ENCODE data around the gene ADAMTS14.

Gene ADAMTS14

DNA sequence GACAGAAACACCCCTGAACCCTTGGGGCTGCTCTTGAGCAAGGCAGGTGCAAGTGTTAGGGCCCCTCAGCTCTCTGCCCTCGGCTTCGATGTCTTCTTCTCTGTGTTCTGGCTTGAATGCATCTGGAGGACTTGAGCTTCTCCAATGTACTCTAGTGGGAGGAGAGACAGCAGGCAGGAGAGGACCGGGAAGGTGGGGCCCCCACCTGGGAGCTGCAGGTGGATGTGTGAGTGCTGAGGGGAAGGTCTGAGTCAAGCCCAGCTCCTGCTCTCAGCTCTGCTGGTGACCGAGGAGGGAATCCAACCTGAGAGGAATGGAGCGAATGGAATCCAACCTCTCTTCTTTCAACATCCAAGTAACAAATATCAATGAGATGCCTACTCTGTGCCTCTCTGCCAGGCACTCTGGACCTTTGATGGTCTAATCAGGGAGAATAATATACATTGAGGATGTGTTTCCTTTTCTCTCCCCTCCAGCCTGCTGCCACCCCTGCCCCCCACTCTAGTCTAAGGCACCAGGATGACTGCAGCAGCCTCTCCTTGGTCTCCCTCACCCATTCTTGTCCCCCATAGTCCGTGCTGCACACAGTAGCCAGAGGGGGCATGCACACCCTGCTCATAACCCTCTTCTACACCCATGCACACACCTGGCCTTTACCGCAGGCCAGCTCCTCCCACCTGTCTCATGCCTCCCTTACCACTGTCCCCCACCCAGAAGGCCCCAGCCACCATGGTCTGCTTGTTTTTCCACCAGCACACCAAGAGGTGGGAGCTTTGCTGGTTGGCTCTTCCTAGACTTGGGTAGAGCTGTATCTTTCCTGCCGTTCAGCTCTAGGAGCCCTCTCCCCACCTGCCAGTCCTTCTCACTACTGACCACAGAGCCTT is 99.2 kb downstream of the ADAMTS14 start:
- TF ChIP-seq, protein P1, sequence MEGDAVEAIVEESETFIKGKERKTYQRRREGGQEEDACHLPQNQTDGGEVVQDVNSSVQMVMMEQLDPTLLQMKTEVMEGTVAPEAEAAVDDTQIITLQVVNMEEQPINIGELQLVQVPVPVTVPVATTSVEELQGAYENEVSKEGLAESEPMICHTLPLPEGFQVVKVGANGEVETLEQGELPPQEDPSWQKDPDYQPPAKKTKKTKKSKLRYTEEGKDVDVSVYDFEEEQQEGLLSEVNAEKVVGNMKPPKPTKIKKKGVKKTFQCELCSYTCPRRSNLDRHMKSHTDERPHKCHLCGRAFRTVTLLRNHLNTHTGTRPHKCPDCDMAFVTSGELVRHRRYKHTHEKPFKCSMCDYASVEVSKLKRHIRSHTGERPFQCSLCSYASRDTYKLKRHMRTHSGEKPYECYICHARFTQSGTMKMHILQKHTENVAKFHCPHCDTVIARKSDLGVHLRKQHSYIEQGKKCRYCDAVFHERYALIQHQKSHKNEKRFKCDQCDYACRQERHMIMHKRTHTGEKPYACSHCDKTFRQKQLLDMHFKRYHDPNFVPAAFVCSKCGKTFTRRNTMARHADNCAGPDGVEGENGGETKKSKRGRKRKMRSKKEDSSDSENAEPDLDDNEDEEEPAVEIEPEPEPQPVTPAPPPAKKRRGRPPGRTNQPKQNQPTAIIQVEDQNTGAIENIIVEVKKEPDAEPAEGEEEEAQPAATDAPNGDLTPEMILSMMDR (IDR thresholded peaks at IDR 0.05; ENCODE audit: low read depth, low read length) = no peak

GRCh38 chr10:70772627-70773026 is 100.3 kb downstream of the ADAMTS14 start:
- H3K4me3 ChIP-seq (ENCODE audit: low read depth, low read length) = no peak overlapping the region
- TF ChIP-seq, protein P1 (IDR thresholded peaks at IDR 0.05; ENCODE audit: low read depth, low read length) = no peak

More for the DNA sequence above, 99.2 kb downstream of the ADAMTS14 start:
- no peak overlapping the region for H3K4me3 ChIP-seq (ENCODE audit: low read depth, low read length)

DNA sequence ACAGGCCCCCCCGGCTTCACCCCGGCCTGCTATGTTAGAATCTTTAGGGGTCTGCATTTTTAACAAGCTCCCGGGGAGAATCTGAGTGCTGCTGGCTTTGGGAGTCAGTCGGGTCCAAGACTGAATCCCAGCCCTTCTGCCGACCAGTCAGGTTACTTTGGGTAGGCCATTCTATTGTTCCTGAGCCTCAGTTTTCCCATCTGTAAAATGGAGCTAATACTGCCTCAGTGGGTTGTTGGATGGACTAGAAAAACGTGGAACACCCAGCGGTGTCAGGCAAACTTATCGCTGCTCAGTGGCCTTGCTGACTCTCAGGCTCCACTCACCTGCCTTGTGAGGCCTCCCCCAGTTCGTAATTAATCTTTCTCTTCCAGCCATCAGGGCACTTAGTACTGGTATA is 101.2 kb downstream of the ADAMTS14 start:
- H3K4me3 ChIP-seq (ENCODE audit: low read depth, low read length) = no peak overlapping the region
- TF ChIP-seq, protein P1 (IDR thresholded peaks at IDR 0.05; ENCODE audit: low read depth, low read length) = no peak

GRCh38 chr10:70773965-70774809 is 101.9 kb downstream of the ADAMTS14 start:
- H3K4me3 ChIP-seq (ENCODE audit: low read depth, low read length) = no peak overlapping the region
- TF ChIP-seq, protein P1 (IDR thresholded peaks at IDR 0.05; ENCODE audit: low read depth, low read length) = no peak

DNA sequence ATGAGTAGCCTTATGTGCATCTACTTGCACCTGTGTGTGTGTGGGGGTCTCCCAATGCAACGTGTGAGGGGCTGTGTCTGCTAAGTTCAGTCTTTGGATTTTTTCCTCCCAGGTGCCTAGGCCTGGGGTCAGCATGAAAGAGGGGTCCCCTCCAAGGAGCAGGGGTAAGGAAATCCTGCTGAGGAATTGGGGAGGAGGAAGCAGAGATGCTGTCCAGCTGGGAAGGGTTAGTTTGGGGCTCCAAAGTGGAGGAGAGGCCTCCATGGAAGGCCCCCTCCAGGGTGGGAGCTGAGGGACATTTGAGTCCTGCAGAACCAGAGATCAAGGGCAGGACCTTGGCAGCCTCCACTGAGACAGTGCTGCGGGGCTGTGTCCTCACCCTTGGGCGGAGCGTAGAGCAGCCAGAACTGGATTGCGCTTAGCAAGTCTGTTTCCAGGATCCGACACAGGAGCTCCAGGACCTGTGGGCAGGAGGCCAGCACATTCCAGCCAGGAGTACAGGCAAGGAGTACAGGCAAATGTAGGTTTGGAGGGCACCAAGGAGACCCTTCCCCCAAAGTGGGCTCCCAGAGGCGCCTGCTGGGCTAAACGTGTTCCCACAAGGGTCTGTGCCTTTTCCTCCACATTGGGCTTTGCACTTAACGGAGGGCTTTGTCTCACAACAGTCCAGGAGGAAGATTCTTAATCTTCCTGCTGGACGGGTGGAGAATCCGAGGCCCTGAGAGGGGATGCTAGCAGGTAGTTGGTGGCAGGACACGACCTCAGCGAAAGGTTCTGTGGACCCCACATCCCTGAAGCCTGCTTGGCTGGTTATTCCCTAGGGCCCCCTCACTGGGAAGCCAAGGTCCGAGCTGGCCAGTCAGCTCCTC is 102.7 kb downstream of the ADAMTS14 start:
- H3K4me3 ChIP-seq (ENCODE audit: low read depth, low read length) = no peak overlapping the region
- TF ChIP-seq, protein P1 (IDR thresholded peaks at IDR 0.05; ENCODE audit: low read depth, low read length) = no peak

DNA sequence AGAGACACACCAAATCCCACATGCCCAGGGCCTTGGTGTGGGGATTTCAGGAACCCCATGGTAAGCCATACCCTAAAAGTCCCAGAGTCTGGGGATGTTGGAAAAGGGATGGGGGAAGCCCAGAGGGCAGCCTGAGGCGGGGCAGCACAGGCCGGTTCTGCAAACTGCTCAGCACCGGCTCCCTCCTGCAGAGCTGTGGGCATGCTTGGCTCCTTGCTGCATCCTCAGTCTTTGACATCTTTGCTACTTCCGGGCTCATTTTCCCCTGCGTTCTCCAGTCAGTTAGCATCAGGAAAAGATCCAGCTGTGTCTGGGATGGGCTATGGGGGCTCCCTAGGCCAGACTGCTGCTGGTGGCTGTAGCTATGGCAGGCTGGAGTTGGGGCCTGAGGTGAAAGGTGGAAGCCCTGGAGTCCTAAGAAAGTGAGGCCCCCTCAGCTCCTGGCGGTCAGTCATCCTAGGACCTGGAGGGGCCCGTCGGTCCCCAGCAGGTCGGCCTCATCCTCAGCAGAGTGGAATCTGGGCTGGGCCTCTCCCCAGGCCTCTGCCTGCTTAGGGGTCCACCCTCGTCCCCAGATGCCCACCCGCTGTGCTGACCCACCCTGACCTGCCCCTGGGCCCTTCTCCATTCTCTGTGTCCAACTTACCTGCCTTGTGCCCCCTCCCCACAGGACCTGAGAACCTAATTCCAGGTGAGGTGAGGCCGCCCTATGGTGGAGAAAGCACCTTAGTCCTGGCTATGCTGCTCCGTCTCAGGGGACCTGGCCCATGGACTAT is 103.6 kb downstream of the ADAMTS14 start:
- H3K4me3 ChIP-seq (ENCODE audit: low read depth, low read length) = no peak overlapping the region
- TF ChIP-seq, protein P1 (IDR thresholded peaks at IDR 0.05; ENCODE audit: low read depth, low read length) = no peak
